GM12892 (cell line): ENCODE data around the gene PDCD1LG2.

Experiments used
- DNase-seq: peaks from one replicate; pipeline ENCODE4 v3.0.0; 2011; ENCODE audit not compliant: insufficient read length
- FAIRE-seq: peaks from 2 replicates; lab custom pipeline; 2011; peaks lifted over from hg19 to GRCh38; lab: Jason Lieb, UNC
- POLR2A ChIP-seq: IDR thresholded peaks from 2 replicates; pipeline ENCODE4 v1.6.1; 2011; ENCODE audit warnings: low read depth, low read length, control low read depth
- POLR2AphosphoS5 ChIP-seq: IDR thresholded peaks from 2 replicates; pipeline ENCODE4 v1.6.1; 2011; ENCODE audit warnings: low read depth, low read length, control low read depth
- TAF1 ChIP-seq: IDR thresholded peaks from 2 replicates; pipeline ENCODE4 v1.6.1; 2011; ENCODE audit warnings: low read depth, mild to moderate bottlenecking, control low read depth, low read length, borderline replicate concordance

The PDCD1LG2 gene

DNA sequence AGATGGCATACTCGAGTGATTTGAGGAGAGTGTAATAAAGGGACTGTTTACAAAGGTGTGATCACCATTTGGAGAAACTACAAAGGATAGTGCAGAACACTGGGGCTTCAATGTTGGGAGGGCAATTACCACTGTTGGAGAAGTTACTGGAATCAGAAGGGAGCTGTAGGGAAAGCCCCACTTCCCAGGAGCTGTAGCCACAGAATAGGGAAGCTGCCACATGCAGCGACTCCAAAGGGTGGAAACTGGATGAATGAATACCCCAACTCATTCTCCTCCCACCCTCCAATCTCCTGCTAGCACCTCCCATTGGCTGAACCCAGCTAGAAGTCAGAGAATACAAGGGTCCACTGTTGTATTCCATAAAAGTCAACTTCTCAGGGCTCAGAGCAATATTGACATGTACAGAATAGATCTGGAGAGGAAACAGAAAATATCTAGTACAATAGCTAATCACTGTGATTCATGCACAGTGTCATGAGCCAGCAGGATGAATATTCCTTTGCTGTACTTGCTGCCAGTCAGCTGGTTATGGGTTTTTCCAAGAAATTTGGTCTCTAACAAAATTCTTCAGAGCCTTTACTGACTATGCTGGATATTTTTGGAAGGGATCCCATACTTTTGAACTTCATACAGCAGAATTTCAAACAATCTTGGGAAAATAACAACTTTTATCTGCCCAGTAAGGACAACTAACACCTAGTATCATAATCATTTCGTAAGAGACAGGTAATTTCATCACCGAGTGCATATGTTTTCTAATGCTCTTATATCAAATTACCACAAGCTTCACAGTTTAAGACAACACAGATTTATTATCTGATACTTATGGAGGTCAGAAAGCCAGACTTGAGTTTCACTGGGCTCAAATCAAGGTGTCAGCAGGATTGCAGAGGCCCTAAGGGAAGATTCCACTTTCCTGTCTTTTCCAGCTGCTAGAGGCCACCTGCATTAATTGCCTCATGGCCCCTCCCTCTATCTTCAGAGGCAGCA is 39.6 kb downstream of the PDCD1LG2 start:
- DNase-seq (no peak), FAIRE-seq (no peak)
- TF ChIP-seq POLR2AphosphoS5 (no peak), TAF1 (no peak), POLR2A (no peak)

DNA sequence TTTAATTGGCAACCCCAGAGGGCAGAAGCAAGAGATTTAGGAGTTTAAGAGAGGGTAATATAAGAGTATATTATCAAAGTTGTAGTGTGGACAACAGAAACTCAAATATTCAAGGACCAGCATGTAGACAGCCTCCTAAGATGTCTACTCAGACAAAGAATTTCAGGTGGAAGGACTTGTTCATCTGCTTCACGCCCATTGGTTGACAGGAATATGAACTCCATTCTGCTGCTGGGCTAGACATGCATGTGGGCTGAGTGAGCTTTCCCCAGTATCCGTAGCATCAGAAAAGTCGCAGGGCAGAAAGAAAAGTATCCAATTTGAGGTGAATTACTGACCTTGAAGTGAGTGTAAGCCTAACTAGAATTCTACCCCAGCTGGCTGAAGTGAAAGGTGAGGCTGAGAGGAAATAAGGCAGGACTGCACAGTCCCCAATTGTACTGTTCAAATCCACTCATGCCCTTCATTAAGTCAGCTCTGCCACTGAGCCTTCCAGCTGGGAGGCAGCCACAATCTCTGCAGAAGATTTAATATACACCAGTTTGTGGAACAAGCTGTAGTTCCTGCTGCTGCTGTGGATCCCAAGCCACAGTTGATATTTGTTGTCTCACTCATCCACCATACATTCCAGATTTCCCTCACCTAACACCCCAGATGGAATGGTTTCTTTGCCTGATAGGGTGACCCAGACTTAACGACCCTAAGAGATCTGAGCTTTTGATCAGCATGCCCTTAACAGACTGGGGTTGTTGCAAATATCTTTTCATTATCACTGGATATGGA is 41.2 kb downstream of the PDCD1LG2 start:
- DNase-seq: no peak
- FAIRE-seq: no peak
- TF ChIP-seq POLR2AphosphoS5 (no peak), TAF1 (no peak)

DNA sequence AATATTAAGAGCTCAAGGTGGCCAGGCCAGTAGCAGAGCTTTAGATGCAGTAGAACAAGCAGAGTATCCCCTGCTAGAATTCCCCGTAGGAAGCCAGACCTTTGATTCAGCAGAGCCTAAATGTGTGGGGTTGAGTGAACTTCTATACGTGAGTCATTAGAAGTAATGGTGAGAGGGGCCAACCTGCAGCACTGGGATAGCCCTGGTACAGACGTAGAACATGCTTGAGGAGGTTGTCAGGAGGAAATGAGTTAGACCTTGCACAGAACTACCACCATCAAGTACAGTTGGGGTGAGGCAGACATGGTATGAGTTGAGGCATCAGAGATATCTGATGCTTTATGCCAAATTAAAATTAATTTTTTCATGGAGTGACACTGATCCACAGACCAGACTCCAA is 42.0 kb downstream of the PDCD1LG2 start:
- no peak for FAIRE-seq

DNA sequence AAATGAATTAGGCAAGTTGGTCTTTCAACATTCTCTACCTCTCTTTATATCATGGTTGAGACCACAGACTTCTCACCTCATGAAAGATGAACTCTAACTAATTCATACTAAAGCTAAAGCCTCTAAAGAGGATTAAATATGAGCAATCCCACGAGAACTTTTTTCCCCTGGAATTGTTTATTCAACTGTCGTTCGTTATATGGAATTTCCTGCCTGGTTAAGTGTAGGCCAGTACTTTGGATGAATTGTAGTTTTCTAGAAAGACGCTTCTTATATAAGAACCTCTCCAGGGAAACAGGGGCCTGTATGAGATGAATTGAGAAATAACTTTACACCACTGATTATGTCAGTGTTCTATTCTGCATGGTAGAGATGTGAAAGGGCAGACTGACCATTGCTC is 42.9 kb downstream of the PDCD1LG2 start:
- FAIRE-seq (no peak), DNase-seq (no peak)
- TF ChIP-seq TAF1 (no peak), POLR2AphosphoS5 (no peak), POLR2A (no peak)

More for the DNA sequence above, 42.0 kb downstream of the PDCD1LG2 start:
- TF ChIP-seq POLR2AphosphoS5: no peak
- no peak for TF ChIP-seq TAF1
- TF ChIP-seq POLR2A: no peak
- DNase-seq: no peak

DNA sequence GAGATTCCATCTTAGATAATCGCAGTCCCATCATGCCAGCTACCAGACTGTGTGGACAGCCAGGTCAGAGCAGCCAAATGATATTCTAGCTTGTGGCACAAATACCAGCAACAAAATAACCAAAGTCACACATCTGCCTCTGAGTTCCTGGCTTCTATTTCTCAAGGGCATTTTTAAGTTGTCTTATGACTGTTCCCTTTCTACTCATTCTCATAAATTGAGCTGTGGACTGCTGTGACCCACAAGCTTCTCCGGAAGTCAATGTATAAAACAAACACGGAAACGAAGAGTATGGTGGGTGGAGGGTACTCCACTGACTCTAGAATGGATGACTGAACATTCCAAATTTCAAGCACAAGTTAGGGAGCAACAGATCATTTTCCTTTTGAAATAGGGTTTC is 43.9 kb downstream of the PDCD1LG2 start:
- FAIRE-seq (peak; percentile 66), DNase-seq (no peak)
- TF ChIP-seq POLR2AphosphoS5: no peak
- TF ChIP-seq TAF1: no peak
- TF ChIP-seq POLR2A: no peak; the same call in 1 of the 2 replicates

DNA sequence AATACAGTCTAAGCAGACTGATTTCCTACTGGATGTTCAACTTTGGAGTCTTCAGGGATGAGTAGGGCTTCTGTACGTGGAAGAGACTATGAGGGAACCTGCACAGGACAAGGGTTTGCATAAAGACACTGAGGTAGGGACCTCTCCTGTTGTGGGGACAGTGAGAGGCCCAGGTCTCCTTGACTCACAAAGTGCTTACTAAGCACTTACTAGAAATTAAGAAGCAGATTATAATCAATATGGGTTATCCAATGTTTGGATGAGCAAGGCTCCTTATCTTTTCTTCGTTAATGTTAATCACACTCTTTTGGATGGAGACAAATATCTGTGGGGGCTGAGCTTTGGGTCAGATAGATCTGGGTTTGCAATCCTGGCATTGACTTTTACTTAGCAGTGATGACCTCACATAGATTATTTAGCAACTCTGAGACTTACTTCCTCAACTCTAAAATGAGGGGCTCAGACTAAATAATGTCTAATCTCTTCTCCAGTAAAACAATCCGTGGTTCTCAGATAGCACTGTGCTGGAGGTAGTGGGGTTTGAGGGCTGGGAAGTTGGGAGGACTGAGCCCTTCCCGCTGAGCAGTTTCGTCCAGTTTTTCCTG is 45.9 kb downstream of the PDCD1LG2 start:
- no peak for DNase-seq
- TF ChIP-seq POLR2A (no peak), POLR2AphosphoS5 (no peak), TAF1 (no peak)
- no peak for FAIRE-seq

DNA sequence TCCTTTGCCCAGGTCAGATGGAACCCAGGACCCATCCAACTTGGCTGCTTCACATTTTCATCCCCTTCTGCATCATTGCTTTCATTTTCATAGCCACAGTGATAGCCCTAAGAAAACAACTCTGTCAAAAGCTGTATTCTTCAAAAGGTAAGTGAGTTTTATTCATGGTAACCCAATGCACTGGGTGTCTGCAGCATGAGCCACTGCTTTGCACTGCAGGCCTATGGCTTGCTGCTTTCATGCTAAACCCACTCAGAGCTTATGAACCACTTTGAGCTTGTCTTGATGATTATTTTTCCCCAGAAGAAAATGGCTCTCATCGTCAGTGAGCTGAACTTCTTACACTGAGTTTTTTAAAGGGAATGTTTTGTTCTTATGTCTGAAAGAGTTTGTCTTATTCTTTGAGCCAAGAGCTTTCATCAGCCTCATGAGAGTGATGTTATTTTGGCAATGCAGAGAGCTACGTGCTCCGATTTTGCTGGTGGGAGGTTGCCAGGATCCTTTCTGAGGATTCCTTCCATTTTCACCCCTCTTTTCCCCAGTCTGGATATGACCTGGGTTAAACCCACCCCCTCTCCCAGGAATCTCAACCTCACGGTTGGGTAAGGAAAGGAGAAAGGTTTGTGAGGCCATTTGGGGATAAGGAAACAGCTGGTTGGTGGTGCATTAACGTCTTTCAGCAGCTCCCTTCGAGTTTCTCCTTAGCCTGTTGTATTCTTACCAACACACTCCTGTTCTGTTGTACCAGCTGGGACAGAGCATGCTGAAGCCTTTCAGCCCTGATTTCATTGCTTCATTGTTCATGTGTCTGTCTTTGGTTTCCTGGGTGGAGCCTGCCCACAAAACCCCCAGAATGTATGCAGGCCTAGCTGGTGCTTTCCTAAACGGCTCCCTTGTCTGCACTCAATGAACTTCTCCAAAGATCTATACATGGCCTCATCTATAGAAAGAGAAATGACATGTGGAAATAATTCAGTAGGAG is 47.6 kb downstream of the PDCD1LG2 start:
- no peak for DNase-seq
- FAIRE-seq: peak; percentile 99

DNA sequence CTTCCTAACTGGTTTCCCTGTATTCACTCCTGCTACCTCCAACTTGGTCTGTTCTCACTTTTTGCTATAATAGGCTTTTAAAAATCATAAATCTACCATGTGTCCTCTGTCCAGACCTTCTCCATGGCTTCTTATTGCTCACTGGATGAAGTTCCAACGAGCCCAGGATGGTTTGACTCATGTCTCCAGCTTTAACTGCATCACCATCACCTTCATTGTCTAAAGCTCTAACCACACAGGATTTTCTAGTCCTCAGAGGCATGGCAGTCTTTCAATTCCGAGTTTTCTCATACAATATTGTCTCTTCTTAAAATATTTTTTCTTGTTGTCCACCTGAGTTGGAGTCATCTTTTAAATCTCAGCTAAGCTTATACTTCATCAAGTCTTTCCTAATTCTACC is 49.3 kb downstream of the PDCD1LG2 start:
- TF ChIP-seq POLR2AphosphoS5 (no peak), POLR2A (no peak), TAF1 (no peak)
- DNase-seq: no peak
- FAIRE-seq: no peak

More for the DNA sequence above, 47.6 kb downstream of the PDCD1LG2 start:
- peak; percentile 46; the same call in 1 of the 2 replicates for TF ChIP-seq POLR2A
- TF ChIP-seq TAF1: no peak
- TF ChIP-seq POLR2AphosphoS5: 0 out of 2 replicates have a peak, but pooled peaks have one; percentile 26

DNA sequence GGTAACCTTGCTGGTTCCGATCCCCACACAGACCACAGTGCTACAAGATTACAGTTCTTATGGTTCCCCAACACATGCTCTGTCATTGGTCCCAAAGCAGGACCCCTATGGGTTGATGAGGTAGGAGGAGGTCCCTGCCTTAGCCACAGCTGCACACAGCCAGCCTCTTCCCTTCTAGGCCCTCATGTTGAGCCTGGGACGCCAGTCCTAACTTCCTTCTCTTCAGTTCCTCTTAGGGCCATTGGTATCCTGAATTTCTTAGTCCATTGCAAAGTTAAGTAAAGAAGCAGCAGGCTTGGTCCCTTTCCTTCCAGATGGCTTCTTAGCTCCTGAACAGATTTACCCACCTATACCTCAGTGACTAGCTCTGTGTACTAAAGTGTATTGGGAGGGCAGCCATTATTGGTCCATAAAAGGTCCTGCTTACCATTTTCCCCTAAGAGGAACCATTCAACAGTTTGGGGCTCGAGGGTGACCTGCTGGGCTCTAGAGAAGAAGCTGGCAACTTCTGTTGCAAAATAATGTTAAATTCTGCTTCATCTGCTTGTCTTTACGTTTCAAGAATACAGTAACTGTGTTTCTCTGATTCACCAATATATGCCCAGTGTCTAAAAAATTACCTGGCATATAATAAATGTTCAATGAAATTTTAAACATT is 50.2 kb downstream of the PDCD1LG2 start:
- FAIRE-seq: no peak

More for the DNA sequence above, 50.2 kb downstream of the PDCD1LG2 start:
- TF ChIP-seq TAF1: no peak
- TF ChIP-seq POLR2AphosphoS5: no peak
- no peak for TF ChIP-seq POLR2A
- no peak for DNase-seq
